ENCODE results near the gene TMEM63A. TPM values are rescaled to one million over a fixed set of nuclear protein-coding genes. Genes with fewer than 3 reads are reported as not detected.
A peak's percentile ranks its signal among the peaks of the same experiment; 100 is the strongest.

Gene TMEM63A
- total and polyA plus RNA-seq, 10 of the 15 experiments (the other 5 are each of a cell fraction or from before 2014, with no cell fraction given), result 1.3 to 33.5 (median 15.2) TPM

DNA sequence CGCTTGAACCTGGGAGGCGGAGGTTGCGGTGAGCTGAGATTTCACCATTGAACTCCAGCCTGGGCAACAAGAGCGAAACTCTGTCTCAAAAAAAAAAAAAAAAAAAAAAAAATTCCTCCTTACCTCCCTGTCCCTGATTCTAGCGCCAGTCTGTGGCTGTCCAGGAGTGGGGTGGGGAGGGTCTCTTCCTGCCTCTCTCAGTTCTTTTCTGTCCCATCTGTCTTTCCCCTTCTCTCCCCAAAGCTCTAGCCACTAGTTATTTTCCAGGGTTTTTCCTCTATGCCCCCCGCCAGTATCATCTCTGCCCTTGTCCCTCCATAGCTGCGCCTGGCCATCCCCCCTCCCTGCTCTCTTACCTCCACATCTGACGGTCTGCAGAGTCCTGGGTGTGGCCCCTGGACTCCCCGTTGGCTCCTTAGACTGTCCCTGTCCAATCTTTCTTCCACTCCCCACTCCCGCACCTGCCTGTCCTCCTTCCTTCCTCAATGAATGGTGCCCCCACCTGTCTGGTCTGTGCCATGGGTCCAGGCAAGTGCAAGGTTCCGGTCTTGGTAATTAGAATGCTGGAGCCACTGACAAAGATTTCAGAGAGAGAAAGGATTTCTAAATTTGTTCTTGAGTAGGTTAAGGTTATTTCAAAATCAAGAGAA is 1.6 kb upstream of the TMEM63A start:
- Histone ChIP-seq H3K9me3 (replicated peaks; ENCODE audit: control insufficient read depth, insufficient read depth, low read length) (no peaks in the 10 kb centered on the region), H3K27ac (ENCODE audit: control insufficient read depth, insufficient read depth) (no peak overlapping the region), H3K4me3 (peak overlapping the region; percentile 88), H3K27me3 (replicated peaks in 1 of 2; ENCODE audit: control insufficient read depth in 2 of 2, insufficient read depth in 2 of 2, low read length in 1 of 2) (no peaks in the 10 kb centered on the region), H4K20me1 (ENCODE audit: control insufficient read depth, insufficient read depth) (0 out of 2 replicates have a peak, but pooled peaks cover 3% of the 10 kb centered on the region), H3K79me2 (ENCODE audit: control insufficient read depth, insufficient read depth, low read length) (peaks cover 30% of the 10 kb centered on the region), H3K9ac (ENCODE audit: control insufficient read depth, insufficient read depth, low read length) (no peak overlapping the region), H3K4me1 (ENCODE audit: control insufficient read depth, insufficient read depth, low read length) (peaks cover 30% of the 10 kb centered on the region), H3K36me3 (ENCODE audit: control insufficient read depth in 2 of 2, insufficient read depth in 2 of 2, low read length in 1 of 2) (no peaks in the 10 kb centered on the region), H2AFZ (ENCODE audit: control insufficient read depth, low read depth, low read length) (no peak overlapping the region; the same call in 1 of the 2 replicates), H3K4me2 (ENCODE audit: control insufficient read depth, insufficient read depth) (peak overlapping the region; percentile 96)
- in situ Hi-C loops (cut with MboI), result no loop called here
- CTCF ChIA-PET, result interaction anchor here (0.6 to 4.9 kb wide), 20 partner anchors 12 to 524 kb away, joined by 3 to 40 read pairs (median 4); partner anchors contain the start of genes PARP1 and SRP9
- SMC1A ChIA-PET (ENCODE audit: uncharacterized antibody, unreplicated experiment), result interaction anchor here (0.7 to 5.1 kb wide), 7 partner anchors 13 to 105 kb away, joined by 3 to 29 read pairs (median 3); partner anchors contain the start of genes EPHX1, PYCR2 and SRP9
- WGBS (ENCODE audit: insufficient coverage, insufficient replicate concordance, low lambda C conversion rate, missing lambda C conversion rate), result 78% methylated on average over 7 of the region's 11 CpGs
- intact Hi-C loops (cut with micrococcal nuclease; ENCODE audit: unreplicated experiment), result no loop called here
- ATAC-seq, result no peak
- POLR2A ChIA-PET, result interaction anchor here (0.6 to 4.9 kb wide), 11 partner anchors 11 to 415 kb away, joined by 3 to 30 read pairs (median 6); partner anchors contain the start of genes PYCR2 and SRP9
- no TSS peak for BruUV-seq (replicated peaks)
- RAD21 ChIA-PET (ENCODE audit: unreplicated experiment), result interaction anchor here (1.1 to 3.7 kb wide), 5 partner anchors 12 to 106 kb away, joined by 3 to 37 read pairs (median 16); partner anchors contain the start of genes PYCR2 and SRP9
- no peak for FAIRE-seq
- DNase-seq (ENCODE audit: low read depth, low spot score), result no peak
- 0 out of 2 replicates have a peak, but pooled peaks have one; percentile 12 for TF ChIP-seq RAD21 (IDR thresholded peaks at IDR 0.05; ENCODE audit: insufficient read depth, low read depth, low read length)
- TF ChIP-seq ZSCAN29 (IDR thresholded peaks at IDR 0.05), result no peak
- TF ChIP-seq BACH1 (IDR thresholded peaks at IDR 0.05; ENCODE audit: borderline replicate concordance), result no peak
- TF ChIP-seq HSF1 (IDR thresholded peaks at IDR 0.05; ENCODE audit: low read depth, low read length), result no peak
- no peak for TF ChIP-seq MEF2B (IDR thresholded peaks at IDR 0.05; ENCODE audit: partially characterized antibody, poor library complexity, severe bottlenecking)
- TF ChIP-seq SUPT20H (IDR thresholded peaks at IDR 0.05; ENCODE audit: borderline replicate concordance, control insufficient read depth, low read depth, low read length), result no peak
- TF ChIP-seq ZBTB4 (CRISPR knock-in tag; IDR thresholded peaks at IDR 0.05), result no peak
- TF ChIP-seq, protein P1, sequence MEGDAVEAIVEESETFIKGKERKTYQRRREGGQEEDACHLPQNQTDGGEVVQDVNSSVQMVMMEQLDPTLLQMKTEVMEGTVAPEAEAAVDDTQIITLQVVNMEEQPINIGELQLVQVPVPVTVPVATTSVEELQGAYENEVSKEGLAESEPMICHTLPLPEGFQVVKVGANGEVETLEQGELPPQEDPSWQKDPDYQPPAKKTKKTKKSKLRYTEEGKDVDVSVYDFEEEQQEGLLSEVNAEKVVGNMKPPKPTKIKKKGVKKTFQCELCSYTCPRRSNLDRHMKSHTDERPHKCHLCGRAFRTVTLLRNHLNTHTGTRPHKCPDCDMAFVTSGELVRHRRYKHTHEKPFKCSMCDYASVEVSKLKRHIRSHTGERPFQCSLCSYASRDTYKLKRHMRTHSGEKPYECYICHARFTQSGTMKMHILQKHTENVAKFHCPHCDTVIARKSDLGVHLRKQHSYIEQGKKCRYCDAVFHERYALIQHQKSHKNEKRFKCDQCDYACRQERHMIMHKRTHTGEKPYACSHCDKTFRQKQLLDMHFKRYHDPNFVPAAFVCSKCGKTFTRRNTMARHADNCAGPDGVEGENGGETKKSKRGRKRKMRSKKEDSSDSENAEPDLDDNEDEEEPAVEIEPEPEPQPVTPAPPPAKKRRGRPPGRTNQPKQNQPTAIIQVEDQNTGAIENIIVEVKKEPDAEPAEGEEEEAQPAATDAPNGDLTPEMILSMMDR (IDR thresholded peaks at IDR 0.05 in 2 of 3, conservative IDR thresholded peaks at IDR 0.05 in 1 of 3; ENCODE audit: control insufficient read depth in 2 of 3, extremely low read depth in 1 of 3, insufficient read depth in 1 of 3, low read depth in 3 of 3, low read length in 3 of 3), result peak in 1 of 3 experiments; percentile 17; a peak in 1 of 6 replicates
- no peak for TF ChIP-seq E2F8 (IDR thresholded peaks at IDR 0.05; ENCODE audit: low read depth, partially characterized antibody)
- no peak for TF ChIP-seq GATAD2B (conservative IDR thresholded peaks at IDR 0.05; ENCODE audit: low read depth)
- TF ChIP-seq SRF (IDR thresholded peaks at IDR 0.05; ENCODE audit: low read depth in 2 of 2, low read length in 2 of 2), result no peak
- no peak for TF ChIP-seq SMAD1 (IDR thresholded peaks at IDR 0.05; ENCODE audit: low read depth, partially characterized antibody)
